ENCODE results near the gene IRF2BP1. TPM values are rescaled to one million over a fixed set of nuclear protein-coding genes. Genes with fewer than 3 reads are reported as not detected.
A peak's percentile ranks its signal among the peaks of the same experiment; 100 is the strongest.

The IRF2BP1 gene
- total RNA-seq, 2 experiments from 2014 or later = 21.0 to 21.6 TPM

DNA sequence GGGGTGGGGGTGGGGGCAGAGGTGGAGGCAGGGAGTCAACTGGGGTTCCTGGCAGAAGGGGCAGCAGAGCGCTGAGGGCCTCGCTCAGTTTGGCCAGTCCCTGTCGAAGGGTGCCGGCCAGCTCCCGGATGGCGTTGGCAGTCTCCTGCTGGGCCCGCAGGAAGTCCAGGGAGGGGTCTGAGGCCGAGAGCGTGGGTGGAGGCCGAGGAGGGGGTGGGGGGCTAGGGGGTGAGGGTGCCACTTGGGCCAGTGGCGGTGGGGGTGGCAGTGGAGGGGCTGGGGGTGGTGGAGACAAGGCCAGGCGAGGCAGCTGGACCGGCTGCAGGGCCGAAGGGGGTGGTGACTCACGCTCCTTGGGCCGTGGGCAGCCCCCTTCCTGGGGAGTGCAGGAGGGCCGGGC, 4.9 kb upstream of the IRF2BP1 start:
- Mint-ChIP-seq H3K27ac (no peak overlapping the region), H3K9me3 (no peaks in the 10 kb centered on the region), H3K36me3 (ENCODE audit: low read depth) (peaks cover 25% of the 10 kb centered on the region), H3K27me3 (no peaks in the 10 kb centered on the region), H3K4me1 (ENCODE audit: low read depth) (peaks cover 15% of the 10 kb centered on the region), H3K4me3 (no peak overlapping the region)
- peaks cover 9% of the 10 kb centered on the region for H3K36me3 ChIP-seq (ENCODE audit: insufficient read depth, low read length)
- TF ChIP-seq, protein P1, sequence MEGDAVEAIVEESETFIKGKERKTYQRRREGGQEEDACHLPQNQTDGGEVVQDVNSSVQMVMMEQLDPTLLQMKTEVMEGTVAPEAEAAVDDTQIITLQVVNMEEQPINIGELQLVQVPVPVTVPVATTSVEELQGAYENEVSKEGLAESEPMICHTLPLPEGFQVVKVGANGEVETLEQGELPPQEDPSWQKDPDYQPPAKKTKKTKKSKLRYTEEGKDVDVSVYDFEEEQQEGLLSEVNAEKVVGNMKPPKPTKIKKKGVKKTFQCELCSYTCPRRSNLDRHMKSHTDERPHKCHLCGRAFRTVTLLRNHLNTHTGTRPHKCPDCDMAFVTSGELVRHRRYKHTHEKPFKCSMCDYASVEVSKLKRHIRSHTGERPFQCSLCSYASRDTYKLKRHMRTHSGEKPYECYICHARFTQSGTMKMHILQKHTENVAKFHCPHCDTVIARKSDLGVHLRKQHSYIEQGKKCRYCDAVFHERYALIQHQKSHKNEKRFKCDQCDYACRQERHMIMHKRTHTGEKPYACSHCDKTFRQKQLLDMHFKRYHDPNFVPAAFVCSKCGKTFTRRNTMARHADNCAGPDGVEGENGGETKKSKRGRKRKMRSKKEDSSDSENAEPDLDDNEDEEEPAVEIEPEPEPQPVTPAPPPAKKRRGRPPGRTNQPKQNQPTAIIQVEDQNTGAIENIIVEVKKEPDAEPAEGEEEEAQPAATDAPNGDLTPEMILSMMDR (IDR thresholded peaks at IDR 0.05) = no peak
- CTCF ChIA-PET = no interaction called here
- no peak for DNase-seq
- no peak for ATAC-seq (ENCODE audit: poor library complexity)
- H3K9me3 ChIP-seq (ENCODE audit: control insufficient read depth in 1 of 2, insufficient read depth in 1 of 2, low read length in 2 of 2) = no peaks in the 10 kb centered on the region
- peaks cover 12% of the 10 kb centered on the region for H3K4me1 ChIP-seq (ENCODE audit: insufficient read depth, low read length)
- H3K4me3 ChIP-seq (ENCODE audit: low read length) = no peak overlapping the region
- POLR2A ChIA-PET = no interaction called here
- H3K27ac ChIP-seq (ENCODE audit: low read depth in 1 of 2, low read length in 2 of 2) = no peak overlapping the region
- intact Hi-C loops (cut with DNase I, micrococcal nuclease) = no loop called here
- H3K27me3 ChIP-seq (ENCODE audit: control insufficient read depth in 1 of 2, insufficient read depth in 2 of 2, low read length in 2 of 2) = no peaks in the 10 kb centered on the region

DNA sequence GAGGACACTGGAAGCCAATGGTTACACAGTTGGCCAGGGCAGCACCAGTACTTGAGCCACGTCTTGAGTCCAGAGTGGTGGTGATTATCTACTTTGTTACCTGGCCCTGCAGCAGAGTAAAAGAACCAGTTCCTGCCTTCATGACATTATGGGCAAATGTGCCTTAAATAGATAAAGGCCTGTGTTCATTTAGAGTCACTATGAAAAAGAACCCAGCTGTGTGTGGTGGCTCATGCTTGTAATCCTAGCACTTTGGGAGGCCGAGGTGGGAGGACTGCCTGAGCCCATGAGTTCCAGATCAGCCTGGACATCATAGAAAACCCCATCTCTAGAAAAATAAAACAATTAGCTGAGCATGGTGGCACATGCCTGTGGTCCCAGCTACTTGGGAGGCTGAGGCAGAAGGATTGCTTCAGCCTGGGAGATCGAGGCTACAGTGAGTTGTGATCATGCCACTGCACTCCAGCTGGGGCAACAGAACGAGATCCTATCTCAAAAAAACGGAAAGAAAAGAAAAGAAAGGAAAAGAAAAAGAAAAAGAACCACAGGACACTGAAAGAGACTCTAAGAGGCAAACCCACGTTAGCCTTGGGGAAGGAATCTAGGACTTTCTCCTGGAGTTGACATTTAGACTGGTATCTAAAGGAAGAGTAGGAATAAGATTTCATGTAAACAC, 3.4 kb upstream of the IRF2BP1 start:
- DNase-seq = no peak
- H3K36me3 ChIP-seq (ENCODE audit: insufficient read depth, low read length) = peaks cover 1% of the 10 kb centered on the region
- peaks cover 16% of the 10 kb centered on the region for H3K36me3 Mint-ChIP-seq (ENCODE audit: low read depth)
- ChIA-PET POLR2A (no interaction called here), CTCF (interaction anchor here (0.6 kb wide), 1 partner anchor 588 kb away, joined by 4 read pairs; no protein-coding TSS in a partner anchor)
- intact Hi-C loops (cut with DNase I, micrococcal nuclease) = loop anchor here (1.0 to 5.0 kb wide), 4 partner anchors 12 to 1593 kb away; partner anchors contain the start of genes CCDC61 (in 1 of the 2), FBXO46 (in 1 of the 2), KPTN (in 1 of the 2) and MEIOSIN (in 1 of the 2)
- H3K27me3 Mint-ChIP-seq = no peaks in the 10 kb centered on the region
- peaks cover 16% of the 10 kb centered on the region for H3K4me1 Mint-ChIP-seq (ENCODE audit: low read depth)
- H3K9me3 ChIP-seq (ENCODE audit: control insufficient read depth in 1 of 2, insufficient read depth in 1 of 2, low read length in 2 of 2) = no peaks in the 10 kb centered on the region
- TF ChIP-seq, protein P1 (IDR thresholded peaks at IDR 0.05) = no peak
- H3K27ac ChIP-seq (ENCODE audit: low read depth in 1 of 2, low read length in 2 of 2) = no peak overlapping the region
- ATAC-seq (ENCODE audit: poor library complexity) = no peak
- H3K27ac Mint-ChIP-seq = no peak overlapping the region
- H3K4me3 Mint-ChIP-seq = no peak overlapping the region
- no peak overlapping the region for H3K4me3 ChIP-seq (ENCODE audit: low read length)
- H3K4me1 ChIP-seq (ENCODE audit: insufficient read depth, low read length) = peaks cover 24% of the 10 kb centered on the region
- no peaks in the 10 kb centered on the region for H3K9me3 Mint-ChIP-seq
- no peaks in the 10 kb centered on the region for H3K27me3 ChIP-seq (ENCODE audit: control insufficient read depth in 1 of 2, insufficient read depth in 2 of 2, low read length in 2 of 2)

DNA sequence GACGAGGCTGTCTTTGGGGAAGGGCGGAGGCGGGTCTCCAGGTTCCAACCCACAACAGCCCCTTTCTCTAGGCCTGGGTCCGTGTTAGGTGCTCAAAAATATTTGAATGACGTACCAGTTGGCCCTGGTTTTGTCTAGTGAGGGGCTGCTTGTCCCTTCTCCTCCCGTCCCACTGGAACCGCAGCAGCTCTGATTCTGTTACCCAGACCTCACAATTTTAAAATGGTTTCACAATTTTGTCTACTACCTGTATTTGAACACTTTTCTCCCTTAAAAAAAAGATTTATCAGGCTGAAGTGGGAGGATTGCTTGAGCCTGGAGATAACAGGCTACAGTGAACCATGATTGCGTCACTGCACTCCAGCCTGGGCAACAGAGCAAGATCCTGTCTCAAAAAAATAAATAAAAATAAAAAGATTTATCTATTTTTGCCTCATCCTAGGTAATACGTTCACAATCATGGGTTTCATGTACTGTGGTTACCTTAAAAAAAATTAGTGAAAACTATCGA, 1.3 kb upstream of the IRF2BP1 start:
- peak overlapping the region; percentile 99 for H3K27ac Mint-ChIP-seq
- peaks cover 28% of the 10 kb centered on the region for H3K4me1 Mint-ChIP-seq (ENCODE audit: low read depth)
- DNase-seq (no peak), ATAC-seq (ENCODE audit: poor library complexity) (no peak)
- Histone ChIP-seq H3K27me3 (ENCODE audit: control insufficient read depth in 1 of 2, insufficient read depth in 2 of 2, low read length in 2 of 2) (no peaks in the 10 kb centered on the region), H3K36me3 (ENCODE audit: insufficient read depth, low read length) (peaks cover 5% of the 10 kb centered on the region), H3K4me1 (ENCODE audit: insufficient read depth, low read length) (peaks cover 45% of the 10 kb centered on the region), H3K9me3 (ENCODE audit: control insufficient read depth in 1 of 2, insufficient read depth in 1 of 2, low read length in 2 of 2) (no peaks in the 10 kb centered on the region), H3K27ac (ENCODE audit: low read depth in 1 of 2, low read length in 2 of 2) (peak overlapping the region; percentile 82 to 87), H3K4me3 (ENCODE audit: low read length) (peak overlapping the region; percentile 78)
- H3K27me3 Mint-ChIP-seq = no peaks in the 10 kb centered on the region
- TF ChIP-seq, protein P1 (IDR thresholded peaks at IDR 0.05) = no peak
- CTCF ChIA-PET = interaction anchor here (1.3 to 2.9 kb wide), 2 partner anchors 24 kb away, joined by 3 to 12 read pairs; partner anchors contain the start of genes FOXA3 and SYMPK
- H3K36me3 Mint-ChIP-seq (ENCODE audit: low read depth) = peaks cover 24% of the 10 kb centered on the region
- peak overlapping the region; percentile 98 for H3K4me3 Mint-ChIP-seq
- POLR2A ChIA-PET = interaction anchor here (1.2 to 2.8 kb wide), 4 partner anchors 15 to 118 kb away, joined by 5 to 44 read pairs (median 29); partner anchors contain the start of genes CCDC61, FOXA3, MYPOP and SIX5
- no peaks in the 10 kb centered on the region for H3K9me3 Mint-ChIP-seq
- intact Hi-C loops (cut with DNase I, micrococcal nuclease) = loop anchor here (2.0 to 5.0 kb wide), 4 partner anchors 110 to 1595 kb away; partner anchors contain the start of genes CCDC61 (in 1 of the 2), FBXO46 (in 1 of the 2), KPTN (in 1 of the 2) and MEIOSIN (in 1 of the 2)

Measured in CD4-positive, alpha-beta T cell (primary cell).